Measurements from ENCODE around the gene LAMA2. TPM values are rescaled to one million over a fixed set of nuclear protein-coding genes. Genes with fewer than 3 reads are reported as not detected.

The LAMA2 gene
- total RNA-seq, 1 donor from 2014 or later: 0.47 TPM

DNA sequence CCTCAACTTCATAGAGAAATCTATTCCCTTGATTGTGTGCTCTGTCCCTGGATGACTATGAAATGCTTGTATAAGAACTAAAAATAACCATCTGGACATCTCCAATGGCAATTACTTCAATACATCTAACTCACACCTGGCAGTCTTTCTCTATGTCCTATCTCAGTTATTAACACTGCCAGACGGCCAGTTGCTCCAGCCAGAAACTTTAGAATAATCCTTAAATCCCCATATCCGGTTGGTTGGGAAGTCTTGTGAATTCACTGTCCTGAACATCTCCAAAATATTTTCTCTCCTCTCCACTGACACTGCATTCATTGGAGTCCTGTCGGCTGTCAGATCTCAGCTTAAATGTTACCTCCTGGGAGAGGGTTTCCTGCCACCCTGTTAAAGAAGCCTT is 12.2 kb upstream of the LAMA2 start:
- Mint-ChIP-seq H3K36me3 (ENCODE audit: low read depth) (no peaks in the 10 kb centered on the region), H3K4me1 (no peaks in the 10 kb centered on the region), H3K27me3 (ENCODE audit: low read depth) (no peaks in the 10 kb centered on the region), H3K4me3 (no peak overlapping the region), H3K9me3 (no peaks in the 10 kb centered on the region), H3K27ac (ENCODE audit: unreplicated experiment) (no peak overlapping the region)
- DNase-seq (ENCODE audit: low read depth, low spot score): no peak
- TF ChIP-seq, protein P1, sequence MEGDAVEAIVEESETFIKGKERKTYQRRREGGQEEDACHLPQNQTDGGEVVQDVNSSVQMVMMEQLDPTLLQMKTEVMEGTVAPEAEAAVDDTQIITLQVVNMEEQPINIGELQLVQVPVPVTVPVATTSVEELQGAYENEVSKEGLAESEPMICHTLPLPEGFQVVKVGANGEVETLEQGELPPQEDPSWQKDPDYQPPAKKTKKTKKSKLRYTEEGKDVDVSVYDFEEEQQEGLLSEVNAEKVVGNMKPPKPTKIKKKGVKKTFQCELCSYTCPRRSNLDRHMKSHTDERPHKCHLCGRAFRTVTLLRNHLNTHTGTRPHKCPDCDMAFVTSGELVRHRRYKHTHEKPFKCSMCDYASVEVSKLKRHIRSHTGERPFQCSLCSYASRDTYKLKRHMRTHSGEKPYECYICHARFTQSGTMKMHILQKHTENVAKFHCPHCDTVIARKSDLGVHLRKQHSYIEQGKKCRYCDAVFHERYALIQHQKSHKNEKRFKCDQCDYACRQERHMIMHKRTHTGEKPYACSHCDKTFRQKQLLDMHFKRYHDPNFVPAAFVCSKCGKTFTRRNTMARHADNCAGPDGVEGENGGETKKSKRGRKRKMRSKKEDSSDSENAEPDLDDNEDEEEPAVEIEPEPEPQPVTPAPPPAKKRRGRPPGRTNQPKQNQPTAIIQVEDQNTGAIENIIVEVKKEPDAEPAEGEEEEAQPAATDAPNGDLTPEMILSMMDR (conservative IDR thresholded peaks at IDR 0.05): no peak

GRCh38 chr6:128874863-128875262 is 8.1 kb upstream of the LAMA2 start:
- no peaks in the 10 kb centered on the region for H3K36me3 Mint-ChIP-seq (ENCODE audit: low read depth)
- H3K4me3 Mint-ChIP-seq: no peak overlapping the region
- no peak overlapping the region for H3K27ac Mint-ChIP-seq (ENCODE audit: unreplicated experiment)
- TF ChIP-seq, protein P1 (conservative IDR thresholded peaks at IDR 0.05): no peak
- DNase-seq (ENCODE audit: low read depth, low spot score): no peak
- H3K9me3 Mint-ChIP-seq: no peaks in the 10 kb centered on the region
- no peaks in the 10 kb centered on the region for H3K4me1 Mint-ChIP-seq
- no peaks in the 10 kb centered on the region for H3K27me3 Mint-ChIP-seq (ENCODE audit: low read depth)

GRCh38 chr6:128882560-128882959 is 378 bp upstream of the LAMA2 start:
- peaks cover 29% of the 10 kb centered on the region for H3K27me3 Mint-ChIP-seq (ENCODE audit: low read depth)
- H3K4me3 Mint-ChIP-seq: peak overlapping the region; percentile 79
- DNase-seq (ENCODE audit: low read depth, low spot score): no peak

DNA sequence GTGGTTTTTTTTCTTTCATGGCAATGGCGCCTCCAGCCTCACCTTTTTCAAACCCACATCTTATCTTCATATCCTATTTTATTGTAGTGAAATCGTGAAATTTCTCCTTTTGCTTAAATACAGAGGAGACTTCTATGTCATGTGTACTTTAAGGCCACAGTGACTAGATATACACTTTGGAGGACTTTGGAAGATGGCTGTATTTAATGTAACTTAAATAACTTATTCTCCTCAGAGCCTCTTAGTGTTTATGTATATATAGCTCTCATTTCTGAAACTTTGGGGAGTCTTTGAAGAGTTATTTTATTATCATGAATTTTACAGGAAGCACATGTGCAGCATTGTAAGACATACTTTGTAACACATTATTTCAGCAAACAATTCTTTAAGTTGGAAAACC is 968 bp downstream of the LAMA2 start:
- Mint-ChIP-seq H3K36me3 (ENCODE audit: low read depth) (no peaks in the 10 kb centered on the region), H3K4me3 (no peak overlapping the region), H3K4me1 (peaks cover 5% of the 10 kb centered on the region), H3K27me3 (ENCODE audit: low read depth) (peaks cover 29% of the 10 kb centered on the region), H3K9me3 (no peaks in the 10 kb centered on the region), H3K27ac (ENCODE audit: unreplicated experiment) (no peak overlapping the region)
- TF ChIP-seq, protein P1 (conservative IDR thresholded peaks at IDR 0.05): no peak
- DNase-seq (ENCODE audit: low read depth, low spot score): no peak

More at GRCh38 chr6:128882560-128882959, 378 bp upstream of the LAMA2 start:
- Mint-ChIP-seq H3K27ac (ENCODE audit: unreplicated experiment) (no peak overlapping the region), H3K36me3 (ENCODE audit: low read depth) (no peaks in the 10 kb centered on the region), H3K9me3 (no peaks in the 10 kb centered on the region), H3K4me1 (peaks cover 5% of the 10 kb centered on the region)
- TF ChIP-seq, protein P1 (conservative IDR thresholded peaks at IDR 0.05): no peak

- no peaks in the 10 kb centered on the region for H3K9me3 Mint-ChIP-seq
- peaks cover 5% of the 10 kb centered on the region for H3K4me1 Mint-ChIP-seq
- H3K27ac Mint-ChIP-seq (ENCODE audit: unreplicated experiment): no peak overlapping the region
- TF ChIP-seq, protein P1 (conservative IDR thresholded peaks at IDR 0.05): no peak
- DNase-seq (ENCODE audit: low read depth, low spot score): no peak
- H3K27me3 Mint-ChIP-seq (ENCODE audit: low read depth): peaks cover 29% of the 10 kb centered on the region
- H3K4me3 Mint-ChIP-seq: no peak overlapping the region
- no peaks in the 10 kb centered on the region for H3K36me3 Mint-ChIP-seq (ENCODE audit: low read depth)
Observed at GRCh38 chr6:128885381-128885780, 2.4 kb downstream of the LAMA2 start.

DNA sequence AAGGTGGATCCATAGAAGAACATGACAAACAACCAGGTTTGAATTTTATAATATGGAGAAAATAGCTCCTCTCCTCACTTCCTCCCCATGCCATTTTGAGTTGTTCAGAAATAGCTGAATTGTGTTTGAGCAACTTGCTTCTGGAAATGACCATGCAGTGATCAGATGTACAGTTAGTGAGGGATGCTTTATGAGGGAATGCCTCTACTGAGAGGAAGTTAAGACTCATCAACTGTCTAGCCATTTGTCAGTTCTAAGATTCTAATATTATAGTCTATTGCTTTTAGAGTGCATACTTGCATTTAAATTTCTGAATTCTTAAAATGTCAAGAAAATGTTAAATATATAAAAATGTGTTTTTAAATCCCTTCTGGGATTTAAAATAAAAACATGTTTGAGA is 3.8 kb downstream of the LAMA2 start:
- no peak for DNase-seq (ENCODE audit: low read depth, low spot score)
- Mint-ChIP-seq H3K4me3 (no peak overlapping the region), H3K4me1 (peaks cover 5% of the 10 kb centered on the region), H3K27me3 (ENCODE audit: low read depth) (peaks cover 29% of the 10 kb centered on the region), H3K9me3 (no peaks in the 10 kb centered on the region), H3K36me3 (ENCODE audit: low read depth) (no peaks in the 10 kb centered on the region), H3K27ac (ENCODE audit: unreplicated experiment) (no peak overlapping the region)
- TF ChIP-seq, protein P1 (conservative IDR thresholded peaks at IDR 0.05): no peak
